ENCODE results near the gene EZH1.

Gene EZH1

DNA sequence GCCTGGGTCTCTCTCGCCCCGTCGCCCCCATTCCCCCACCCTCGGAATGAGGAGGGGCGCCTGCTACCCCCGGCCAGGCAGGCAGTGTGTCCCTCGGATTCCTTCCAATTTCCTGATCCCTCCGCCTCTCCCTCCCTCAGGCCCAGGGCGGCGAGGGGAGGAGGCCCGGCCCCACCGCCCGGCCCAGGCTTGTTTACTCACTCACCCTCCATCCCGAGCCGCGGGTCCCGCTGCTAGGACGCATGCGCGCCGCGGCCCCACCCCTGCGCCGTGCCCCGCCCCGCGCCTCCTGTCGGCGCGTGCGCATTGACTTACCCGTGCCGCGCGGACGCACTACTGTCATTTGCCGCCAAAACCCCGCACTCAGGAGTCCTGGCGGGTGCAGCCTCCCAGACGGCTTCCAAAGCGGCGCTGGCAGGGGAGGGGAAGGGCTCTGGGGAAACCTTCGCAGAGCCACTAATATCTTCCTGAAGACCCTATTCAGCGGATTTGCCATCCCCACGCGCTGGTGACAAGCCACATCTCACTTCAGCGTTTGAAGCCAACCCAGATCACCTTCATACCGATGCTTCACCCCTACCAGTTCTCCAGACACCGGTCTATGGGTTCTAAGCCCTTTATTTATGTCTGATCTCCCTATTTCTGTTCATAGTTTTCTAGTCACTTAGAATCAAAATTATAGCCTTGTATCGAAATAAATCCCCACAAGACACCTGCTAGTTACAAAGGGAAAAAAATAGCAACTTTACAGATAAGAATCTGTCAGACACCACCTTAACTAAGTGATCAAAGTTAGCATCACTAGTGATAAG is at the start of gene EZH1:
EZH1 (minus strand) TSS at position 235 of the 812 bp plus-strand sequence. CDS start 16,099 bp downstream, outside the sequence.
- peak; percentile 94 for DNase-seq

DNA sequence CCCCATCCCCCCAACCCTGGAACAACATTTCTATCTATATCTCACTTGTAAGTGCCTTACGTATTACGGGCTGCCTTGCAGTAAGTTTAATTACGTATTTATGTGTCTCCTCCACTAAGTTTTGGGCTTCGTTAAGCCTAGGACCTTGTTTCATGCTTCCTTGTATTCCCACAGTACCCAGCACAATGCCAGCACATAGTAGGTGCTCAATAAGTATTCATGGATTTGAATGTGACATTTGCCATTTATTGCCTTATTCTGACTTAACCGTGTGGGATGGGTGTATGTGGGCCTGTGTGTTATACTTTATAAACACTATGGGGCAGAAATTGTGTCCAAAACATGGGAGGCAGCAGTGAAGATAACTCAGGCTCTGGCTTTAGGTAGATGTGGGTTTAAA is 47.7 kb upstream of the EZH1 start:
- no peak for DNase-seq

DNA sequence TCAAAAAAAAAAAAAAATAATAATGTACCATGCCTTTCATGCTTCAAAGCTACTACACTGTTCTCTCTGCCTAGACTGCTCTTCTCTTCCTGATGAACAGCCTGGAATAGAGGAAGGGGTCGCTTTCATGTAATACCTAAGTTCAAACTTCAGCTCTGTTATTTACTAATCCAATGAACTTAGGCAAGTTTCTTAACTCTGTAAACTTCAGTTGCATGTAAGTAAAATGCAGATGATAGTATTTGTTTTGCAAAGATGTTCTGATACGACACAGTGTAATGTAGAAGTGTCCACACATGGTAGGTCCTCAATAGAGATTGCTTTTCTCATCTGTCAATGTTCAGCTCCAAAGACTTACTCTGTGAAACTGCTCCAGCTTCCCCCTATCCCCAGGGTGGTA is 47.1 kb upstream of the EZH1 start:
- no peak for DNase-seq

DNA sequence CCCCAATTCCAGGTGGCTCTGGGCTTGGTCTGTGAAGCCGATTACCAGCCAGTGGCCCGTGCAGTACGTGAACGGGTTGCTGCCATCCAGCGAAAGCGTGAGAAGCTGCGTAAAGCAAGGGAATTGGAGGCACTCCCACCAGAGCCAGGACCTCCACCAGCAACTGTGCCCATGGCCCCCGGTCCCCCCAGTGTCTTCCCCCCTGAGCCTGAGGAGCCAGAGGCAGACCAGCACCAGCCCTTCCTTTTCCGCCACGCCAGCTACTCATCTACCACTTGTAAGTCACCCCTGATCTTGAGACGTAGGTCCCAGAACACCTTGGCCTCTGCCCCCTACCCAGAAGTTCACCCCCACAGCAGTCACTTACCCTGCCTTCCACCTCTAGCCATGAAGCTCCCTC is 42.4 kb upstream of the EZH1 start:
- no peak for DNase-seq

DNA sequence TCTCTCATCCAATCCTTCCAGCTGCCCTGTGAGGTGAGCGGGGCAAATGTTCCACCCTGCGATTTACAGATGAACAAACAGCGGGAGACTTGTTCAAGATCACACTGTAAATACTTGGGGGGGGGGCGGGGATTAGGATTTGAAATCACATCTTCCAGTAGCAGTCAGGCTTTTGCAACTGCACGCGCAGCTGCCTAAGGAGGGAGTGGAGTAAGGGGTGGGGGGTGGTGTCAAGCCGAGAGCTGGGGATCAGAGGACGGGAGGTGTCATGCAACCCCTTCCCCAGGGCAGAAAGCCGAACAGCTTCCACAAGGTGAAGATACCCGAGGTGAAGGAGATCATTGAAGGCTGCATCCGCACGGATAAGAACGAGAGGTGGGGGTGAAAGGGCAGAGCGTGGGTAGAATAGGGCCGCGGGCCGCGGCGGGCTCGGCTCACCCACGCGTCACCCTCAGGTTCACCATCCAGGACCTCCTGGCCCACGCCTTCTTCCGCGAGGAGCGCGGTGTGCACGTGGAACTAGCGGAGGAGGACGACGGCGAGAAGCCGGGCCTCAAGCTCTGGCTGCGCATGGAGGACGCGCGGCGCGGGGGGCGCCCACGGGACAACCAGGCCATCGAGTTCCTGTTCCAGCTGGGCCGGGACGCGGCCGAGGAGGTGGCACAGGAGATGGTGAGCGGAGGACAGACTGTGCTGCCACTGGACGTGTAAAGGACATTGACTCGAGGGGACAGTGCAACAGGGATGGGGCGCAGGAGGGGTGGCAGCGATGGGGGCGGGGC is 40.2 kb upstream of the EZH1 start:
- no peak for DNase-seq

DNA sequence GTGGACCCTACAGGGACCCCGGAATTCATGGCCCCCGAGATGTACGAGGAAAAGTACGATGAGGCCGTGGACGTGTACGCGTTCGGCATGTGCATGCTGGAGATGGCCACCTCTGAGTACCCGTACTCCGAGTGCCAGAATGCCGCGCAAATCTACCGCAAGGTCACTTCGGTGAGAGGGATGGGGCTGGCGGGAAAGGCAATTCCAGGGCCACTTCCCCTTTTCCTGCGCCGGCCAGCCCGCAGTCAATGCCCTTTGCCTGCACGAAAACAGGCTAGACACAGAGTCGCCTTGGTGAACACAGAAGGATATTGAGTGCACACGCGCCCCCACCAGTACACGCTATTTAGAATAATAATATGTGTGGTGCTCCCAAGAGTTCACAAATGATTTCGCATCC is 39.6 kb upstream of the EZH1 start:
- no peak for DNase-seq

DNA sequence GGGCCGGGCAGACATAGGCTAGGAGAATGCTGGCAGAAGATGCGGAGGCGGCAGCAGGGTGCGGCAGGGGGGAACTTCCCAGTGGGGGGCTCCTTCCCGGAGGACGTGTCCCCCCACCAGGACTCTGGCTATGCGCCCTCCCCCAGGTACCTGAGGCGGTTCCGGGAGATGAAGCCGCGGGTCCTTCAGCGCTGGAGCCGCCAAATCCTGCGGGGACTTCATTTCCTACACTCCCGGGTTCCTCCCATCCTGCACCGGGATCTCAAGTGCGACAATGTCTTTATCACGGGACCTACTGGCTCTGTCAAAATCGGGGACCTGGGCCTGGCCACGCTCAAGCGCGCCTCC is 38.9 kb upstream of the EZH1 start:
- no peak for DNase-seq

DNA sequence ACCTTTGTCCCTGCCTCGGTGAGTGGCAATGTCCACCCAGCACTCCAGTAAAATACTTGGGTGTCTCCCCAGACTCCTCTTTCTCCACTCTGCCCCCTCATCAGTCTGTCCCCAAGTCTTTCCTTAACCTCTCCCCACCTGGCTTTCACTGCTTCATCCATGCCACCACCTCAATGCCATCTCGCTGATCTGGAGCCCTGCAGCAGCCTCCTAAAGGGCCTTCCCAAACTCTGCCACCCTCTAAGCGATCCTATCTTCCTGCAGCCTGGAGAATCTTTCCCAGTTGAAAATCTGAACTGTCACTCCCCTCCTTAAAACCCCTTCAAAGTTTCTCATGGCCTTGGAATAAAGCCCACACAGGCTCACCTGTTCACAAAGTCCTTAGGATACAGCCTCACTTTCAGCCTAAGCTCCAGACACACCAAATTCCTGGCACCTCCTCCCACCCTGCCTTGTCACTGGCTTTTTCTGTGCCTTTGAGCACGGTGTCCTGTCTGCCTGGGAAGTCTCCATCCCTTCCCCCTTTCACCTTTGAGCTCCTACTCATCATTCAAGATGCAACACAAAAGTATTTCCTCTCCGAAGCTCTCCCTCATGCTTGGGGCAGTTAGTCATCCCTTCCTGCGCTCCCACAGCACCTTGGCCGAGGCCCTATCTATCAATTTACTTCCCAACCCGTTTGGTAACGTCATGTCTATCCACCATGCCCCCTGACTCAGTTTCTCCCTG is 38.4 kb upstream of the EZH1 start:
- DNase-seq = no peak

DNA sequence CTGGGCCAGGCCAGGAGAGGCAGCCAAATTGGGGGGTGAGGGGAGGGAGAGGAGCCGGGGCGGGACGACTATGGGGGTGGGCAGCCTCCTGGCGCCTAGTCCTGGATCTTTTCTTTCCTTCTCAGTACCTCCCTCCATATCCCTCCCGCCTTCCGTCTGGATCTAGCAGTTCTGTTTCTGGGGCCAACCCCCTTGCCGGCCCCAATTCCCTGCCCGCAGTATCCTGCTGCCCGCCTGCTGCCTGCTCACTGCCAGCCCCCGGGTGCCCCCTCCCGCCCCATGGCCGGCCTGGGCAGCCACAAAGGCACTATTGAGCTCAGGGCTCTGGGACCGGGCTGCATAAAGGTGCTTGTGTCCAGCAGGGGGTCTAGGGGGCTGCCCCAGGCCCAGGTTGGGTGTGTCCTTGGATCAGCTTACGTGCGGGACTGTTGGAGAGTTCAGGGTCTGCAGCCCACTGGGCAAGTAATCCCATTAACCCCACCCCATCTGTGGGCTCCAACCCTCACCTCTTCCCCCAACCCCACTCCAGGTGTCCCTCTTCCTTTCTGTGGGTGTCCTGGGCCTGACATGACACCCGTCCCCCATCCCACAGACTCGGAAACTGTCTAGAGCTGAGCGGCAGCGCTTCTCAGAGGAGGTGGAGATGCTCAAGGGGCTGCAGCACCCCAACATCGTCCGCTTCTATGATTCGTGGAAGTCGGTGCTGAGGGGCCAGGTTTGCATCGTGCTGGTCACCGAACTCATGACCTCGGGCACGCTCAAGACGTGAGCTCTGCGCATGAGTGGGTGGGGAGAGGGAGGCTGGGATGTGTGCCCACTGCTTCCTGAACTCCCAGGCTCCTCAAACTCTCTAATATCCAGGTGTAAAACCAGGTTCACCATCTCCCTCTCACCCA is 37.6 kb upstream of the EZH1 start:
- no peak for DNase-seq

DNA sequence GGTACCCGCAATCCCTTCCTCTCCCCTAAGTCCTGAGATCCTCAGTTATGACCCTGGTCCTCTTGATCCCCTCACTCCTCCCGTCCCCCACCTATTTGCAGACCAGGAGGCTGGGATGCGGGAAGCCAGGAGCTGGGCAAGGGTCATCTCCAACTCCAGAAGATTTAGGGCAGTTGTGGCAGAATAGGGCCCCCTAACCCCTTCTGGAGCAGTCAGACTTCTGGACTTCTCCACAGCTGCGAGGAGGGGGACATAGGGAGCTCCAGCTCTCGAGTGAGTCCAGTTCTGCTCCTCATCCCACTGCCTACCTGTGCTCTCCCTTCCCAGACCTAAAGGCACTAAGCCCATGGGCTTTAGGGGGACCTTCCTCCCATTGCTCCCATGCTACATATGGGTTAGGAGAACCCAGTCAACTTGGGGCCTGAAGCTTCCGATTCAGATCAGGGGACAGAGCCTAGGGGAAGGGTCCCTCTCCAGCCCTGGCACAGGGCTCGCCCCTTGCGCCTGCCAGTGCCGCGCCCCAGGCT is 36.9 kb upstream of the EZH1 start:
- DNase-seq = no peak

DNA sequence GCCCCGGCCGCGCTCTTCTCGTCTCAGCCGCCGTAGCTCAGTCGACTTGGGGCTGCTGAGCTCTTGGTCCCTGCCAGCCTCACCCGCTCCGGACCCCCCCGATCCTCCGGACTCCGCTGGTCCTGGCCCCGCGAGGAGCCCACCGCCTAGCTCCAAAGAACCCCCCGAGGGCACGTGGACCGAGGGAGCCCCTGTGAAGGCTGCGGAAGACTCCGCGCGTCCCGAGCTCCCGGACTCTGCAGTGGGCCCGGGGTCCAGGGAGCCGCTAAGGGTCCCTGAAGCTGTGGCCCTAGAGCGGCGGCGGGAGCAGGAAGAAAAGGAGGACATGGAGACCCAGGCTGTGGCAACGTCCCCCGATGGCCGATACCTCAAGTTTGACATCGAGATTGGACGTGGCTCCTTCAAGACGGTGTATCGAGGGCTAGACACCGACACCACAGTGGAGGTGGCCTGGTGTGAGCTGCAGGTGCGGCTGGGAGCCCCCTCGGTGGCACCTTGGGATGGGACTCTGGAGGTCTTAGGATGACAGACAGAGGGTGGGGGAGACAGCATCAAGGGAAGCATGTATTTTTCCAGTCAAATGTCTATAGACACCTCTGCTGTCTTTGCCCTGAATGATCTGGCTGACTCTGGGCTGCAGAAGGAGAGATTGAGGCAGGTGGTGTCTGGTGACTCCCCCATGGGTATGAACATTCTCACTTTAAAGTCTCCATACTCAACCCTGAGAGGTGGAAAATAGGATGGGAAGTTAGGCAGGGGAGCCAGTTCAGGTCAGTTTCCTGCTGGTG is 36.2 kb upstream of the EZH1 start:
- no peak for DNase-seq

DNA sequence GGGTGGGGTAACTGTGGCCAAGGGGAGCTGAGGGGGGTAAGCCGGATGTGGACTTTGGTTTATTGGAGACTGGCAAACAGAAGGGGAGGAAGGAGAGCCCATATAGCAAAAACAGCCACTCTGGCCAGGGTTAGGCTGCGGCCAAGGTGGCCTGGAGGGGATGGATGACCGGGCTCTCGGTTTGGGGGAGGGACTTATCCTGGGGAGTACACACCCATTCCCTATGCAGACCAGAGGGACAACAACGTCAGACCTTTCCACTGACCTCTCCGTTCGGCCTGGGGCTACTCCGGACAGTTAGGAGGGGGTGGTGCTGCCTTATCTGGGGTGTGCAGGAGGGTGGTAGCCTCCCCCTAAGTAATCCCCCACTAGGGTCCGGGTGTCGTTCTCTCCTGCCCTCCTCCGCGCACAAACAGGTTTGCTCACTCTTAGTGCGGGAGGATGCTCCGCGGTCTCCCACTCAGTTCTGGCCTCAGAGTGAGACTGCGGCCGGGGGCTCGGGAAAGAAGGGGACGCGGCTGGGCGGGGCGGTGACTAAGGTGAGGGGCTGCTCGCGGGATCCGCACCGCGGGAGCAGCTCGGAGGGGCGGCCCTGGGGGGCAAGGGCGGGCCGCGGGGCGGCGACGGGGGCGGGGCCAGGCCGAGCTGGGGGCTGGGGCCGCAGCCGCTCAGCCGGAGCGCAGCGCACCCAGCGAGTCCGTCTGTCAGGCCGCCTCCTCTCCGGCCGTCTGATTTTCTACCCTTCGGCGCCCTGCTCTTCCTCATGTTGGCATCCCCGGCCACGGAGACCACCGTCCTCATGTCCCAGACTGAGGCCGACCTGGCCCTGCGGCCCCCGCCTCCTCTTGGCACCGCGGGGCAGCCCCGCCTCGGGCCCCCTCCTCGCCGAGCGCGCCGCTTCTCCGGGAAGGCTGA is 35.4 kb upstream of the EZH1 start, which contains the start of gene WNK4:
WNK4 (plus strand) TSS at position 675 of the 915 bp plus-strand sequence; CDS start at position 764, 89 bp downstream.
- no peak for DNase-seq

DNA sequence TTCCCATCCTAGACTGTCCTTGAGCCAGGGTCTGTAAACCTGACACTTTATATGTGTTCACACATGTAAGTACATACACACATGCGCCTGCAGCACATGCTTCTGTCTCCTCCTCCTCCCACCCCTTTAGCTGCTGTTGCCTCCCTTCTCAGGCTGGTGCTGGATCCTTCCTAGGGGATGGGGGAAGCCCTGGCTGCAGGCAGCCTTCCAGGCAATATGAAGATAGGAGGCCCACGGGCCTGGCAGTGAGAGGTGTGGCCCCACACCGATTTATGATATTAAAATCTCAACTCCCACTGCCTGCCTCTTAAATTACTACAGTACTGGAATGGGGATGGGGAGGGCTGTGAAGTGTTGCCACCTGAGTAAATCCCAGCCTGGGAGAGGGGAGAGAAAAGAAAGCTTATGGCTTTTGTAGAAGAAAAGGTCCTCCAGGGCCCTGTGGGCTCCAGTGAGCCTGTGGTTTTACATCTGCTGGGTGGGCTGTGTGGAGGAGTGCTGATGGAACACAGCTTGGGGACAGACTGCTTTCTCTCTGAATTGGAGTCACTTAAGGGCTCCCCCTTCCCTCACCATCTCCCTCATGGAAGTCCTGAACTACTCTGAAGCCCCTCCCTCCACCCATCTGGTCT is 34.6 kb upstream of the EZH1 start:
- no peak for DNase-seq

DNA sequence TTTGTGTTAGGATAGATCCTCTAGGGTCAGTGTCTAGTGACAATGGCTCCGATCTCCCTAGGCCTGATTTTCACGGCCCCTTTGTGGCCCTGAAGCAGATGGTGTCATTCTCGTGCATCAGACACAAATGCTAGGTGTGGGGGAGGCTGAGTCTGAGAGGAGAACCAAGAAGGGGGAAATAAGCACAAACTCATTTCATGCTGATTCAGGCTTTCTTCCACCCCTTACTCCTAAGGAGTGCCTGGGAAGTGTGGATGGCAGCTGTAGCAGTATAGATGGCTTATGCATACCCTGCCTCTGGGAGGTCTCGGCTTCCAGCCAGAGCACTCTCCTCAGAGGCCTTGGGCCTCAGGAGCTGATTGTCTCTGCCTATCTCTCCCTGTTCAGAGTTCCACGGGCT is 33.7 kb upstream of the EZH1 start:
- no peak for DNase-seq

DNA sequence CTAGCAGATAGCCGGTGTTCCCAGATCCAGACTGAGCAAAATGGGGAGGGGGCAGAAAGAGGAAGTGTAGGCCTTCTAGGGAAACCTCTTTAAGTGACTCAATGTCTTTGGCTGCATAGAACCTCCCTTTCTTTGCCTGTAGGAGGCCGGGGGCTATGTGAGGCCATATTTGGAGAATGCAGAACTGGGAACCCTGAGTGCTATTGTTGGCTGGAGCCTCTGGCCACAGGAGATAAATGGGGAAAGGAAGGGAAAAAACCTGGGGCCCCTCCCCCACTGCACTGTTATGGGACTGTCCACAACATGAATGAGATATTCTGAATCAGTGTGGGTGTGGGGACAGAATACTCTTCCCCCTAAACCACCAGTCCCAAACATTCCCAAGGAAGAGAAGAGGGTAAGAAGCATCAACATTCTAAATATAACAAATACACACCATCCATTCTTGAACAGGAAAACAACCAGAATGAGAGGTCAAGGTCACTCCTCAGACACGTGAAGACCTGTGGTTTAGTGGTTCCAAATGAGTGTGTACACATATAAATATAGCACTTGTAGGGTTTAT is 30.8 kb upstream of the EZH1 start:
- no peak for DNase-seq

DNA sequence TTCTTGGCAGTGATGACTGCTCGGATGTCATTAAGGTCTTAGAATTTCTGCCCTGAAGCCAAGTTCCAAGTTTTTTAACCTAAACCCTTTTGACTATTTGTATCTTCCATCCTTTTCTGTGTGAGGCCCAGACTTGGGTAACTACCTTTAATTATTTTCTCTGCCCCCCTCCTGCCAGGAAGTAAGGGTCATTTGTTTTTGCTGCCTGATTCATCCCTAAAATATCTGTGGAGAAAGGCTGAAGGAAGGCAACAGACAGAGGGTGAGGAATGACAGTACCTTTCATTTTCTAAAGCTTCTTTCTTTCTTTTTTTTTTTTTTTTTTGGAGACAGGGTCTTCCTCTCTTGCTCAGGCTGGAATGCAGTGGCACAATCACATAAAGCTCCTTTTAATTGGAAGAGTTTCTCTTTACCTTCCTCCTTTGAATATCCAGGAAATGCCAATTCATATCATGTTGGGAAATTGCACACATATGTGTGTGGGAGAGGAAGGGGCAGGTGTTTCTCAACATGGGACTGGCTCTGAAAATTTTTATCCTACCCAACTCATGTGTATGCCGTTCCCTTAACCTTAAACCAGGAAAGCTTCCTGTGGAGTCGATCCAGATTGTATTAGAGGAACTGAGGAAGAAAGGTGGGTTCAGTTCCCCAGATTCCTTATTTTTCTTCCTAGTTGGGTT is 29.4 kb upstream of the EZH1 start:
- no peak for DNase-seq

DNA sequence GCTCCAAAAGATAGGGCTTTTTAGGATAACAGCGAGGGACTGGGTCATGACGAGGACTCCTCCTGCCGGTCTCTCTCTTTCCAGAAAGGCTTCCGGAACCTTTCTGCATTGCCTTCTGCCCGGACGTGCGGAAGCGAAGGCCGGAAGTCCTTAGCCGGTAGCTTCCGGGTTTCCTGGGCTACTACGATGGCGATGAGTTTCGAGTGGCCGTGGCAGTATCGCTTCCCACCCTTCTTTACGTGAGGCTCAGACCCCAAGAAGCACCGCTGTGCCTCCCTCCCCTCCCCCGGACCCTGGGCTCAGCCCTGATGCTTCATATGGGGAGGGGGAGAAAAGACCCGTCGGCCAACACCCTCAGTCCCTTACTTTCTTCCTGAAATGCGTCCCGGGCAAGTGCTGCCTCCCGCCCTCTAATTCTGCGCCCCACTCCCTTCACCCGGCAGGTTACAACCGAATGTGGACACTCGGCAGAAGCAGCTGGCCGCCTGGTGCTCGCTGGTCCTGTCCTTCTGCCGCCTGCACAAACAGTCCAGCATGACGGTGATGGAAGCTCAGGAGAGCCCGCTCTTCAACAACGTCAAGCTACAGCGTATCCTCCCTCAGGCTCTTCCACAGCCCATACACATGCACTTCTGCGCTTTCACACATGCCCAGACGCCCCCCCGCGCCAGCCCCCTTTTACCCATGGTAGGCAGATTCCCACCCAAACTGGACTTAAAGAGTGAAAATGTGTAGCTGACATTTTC is 28.6 kb upstream of the EZH1 start, which contains the start of gene VPS25:
VPS25 (plus strand) TSS at position 160 of the 746 bp plus-strand sequence; CDS start at position 187, 27 bp downstream.
- peak; percentile 84 for DNase-seq

DNA sequence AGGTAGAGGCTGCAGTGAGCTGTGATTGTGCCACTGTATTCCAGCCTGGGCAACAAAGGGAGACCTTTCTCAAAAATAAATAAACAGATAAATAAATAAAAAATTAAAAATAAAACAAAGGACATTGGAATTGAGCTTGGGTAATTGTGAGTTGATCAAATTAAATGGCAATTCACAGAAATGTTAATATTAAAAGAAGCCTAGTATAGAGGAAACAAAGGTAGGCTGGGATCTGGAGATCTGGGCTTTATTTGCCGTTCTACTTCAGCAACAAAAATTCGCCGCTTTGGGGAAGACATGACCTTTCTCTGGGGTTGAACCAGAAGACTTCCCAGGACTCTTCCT is 28.1 kb upstream of the EZH1 start:
- DNase-seq = no peak

Measured in NCI-H2171 (cell line).